Astrocyte of the hippocampus (primary cell): Measurements from ENCODE around the gene GPR39.

Experiments
- DNase-seq: peaks from one replicate; pipeline ENCODE4 v3.0.0; 2011; ENCODE audit warnings: low read depth, low spot score

Gene GPR39

GRCh38 chr2:132442278-132442677, 25.7 kb downstream of the GPR39 start:
- no peak for DNase-seq

- no peak for DNase-seq
Observed at GRCh38 chr2:132443106-132443505, 26.5 kb downstream of the GPR39 start.

GRCh38 chr2:132446444-132446843, 29.8 kb downstream of the GPR39 start:
- peak; percentile 46 for DNase-seq

GRCh38 chr2:132448331-132448730, 31.7 kb downstream of the GPR39 start:
- DNase-seq, result no peak

- peak; percentile 44 for DNase-seq
Observed at GRCh38 chr2:132448771-132449170, 32.2 kb downstream of the GPR39 start.

GRCh38 chr2:132449868-132450267, 33.3 kb downstream of the GPR39 start:
- DNase-seq, result no peak

GRCh38 chr2:132460781-132461180, 44.2 kb downstream of the GPR39 start:
- peak; percentile 32 for DNase-seq

- DNase-seq, result no peak
Observed at GRCh38 chr2:132462236-132462635, 45.6 kb downstream of the GPR39 start.

GRCh38 chr2:132463719-132464118, 47.1 kb downstream of the GPR39 start:
- no peak for DNase-seq

GRCh38 chr2:132465917-132466316, 49.3 kb downstream of the GPR39 start:
- no peak for DNase-seq

- no peak for DNase-seq
Observed at GRCh38 chr2:132466428-132467028, 49.9 kb downstream of the GPR39 start.

GRCh38 chr2:132468821-132469675, 52.4 kb downstream of the GPR39 start:
- DNase-seq, result no peak

- DNase-seq, result no peak
Observed at GRCh38 chr2:132470746-132471145, 54.1 kb downstream of the GPR39 start.

- DNase-seq, result no peak
Observed at GRCh38 chr2:132473174-132473883, 56.7 kb downstream of the GPR39 start.

GRCh38 chr2:132475615-132476014, 59.0 kb downstream of the GPR39 start:
- no peak for DNase-seq

- DNase-seq, result no peak
Observed at GRCh38 chr2:132477436-132477835, 60.8 kb downstream of the GPR39 start.

- DNase-seq, result peak; percentile 73
Observed at GRCh38 chr2:132477962-132478361, 61.4 kb downstream of the GPR39 start.

GRCh38 chr2:132478461-132479105, 62.0 kb downstream of the GPR39 start:
- DNase-seq, result no peak

- DNase-seq, result peak; percentile 67
Observed at GRCh38 chr2:132479155-132479554, 62.5 kb downstream of the GPR39 start.

- DNase-seq, result no peak
Observed at GRCh38 chr2:132482821-132483220, 66.2 kb downstream of the GPR39 start.

GRCh38 chr2:132484144-132484543, 67.5 kb downstream of the GPR39 start:
- no peak for DNase-seq

- DNase-seq, result no peak
Observed at GRCh38 chr2:132488491-132488890, 71.9 kb downstream of the GPR39 start.
